HG03039 (cell line): Measurements from ENCODE around the gene GATM.

Source experiments
- ATAC-seq: cut with Tn5 transposase; IDR thresholded peaks from one replicate; pipeline ENCODE4 v1.9.1; 2021; ENCODE audit warnings: mild to moderate bottlenecking, moderate library complexity; ENCODE audit not compliant: unreplicated experiment

GATM gene, protein sequence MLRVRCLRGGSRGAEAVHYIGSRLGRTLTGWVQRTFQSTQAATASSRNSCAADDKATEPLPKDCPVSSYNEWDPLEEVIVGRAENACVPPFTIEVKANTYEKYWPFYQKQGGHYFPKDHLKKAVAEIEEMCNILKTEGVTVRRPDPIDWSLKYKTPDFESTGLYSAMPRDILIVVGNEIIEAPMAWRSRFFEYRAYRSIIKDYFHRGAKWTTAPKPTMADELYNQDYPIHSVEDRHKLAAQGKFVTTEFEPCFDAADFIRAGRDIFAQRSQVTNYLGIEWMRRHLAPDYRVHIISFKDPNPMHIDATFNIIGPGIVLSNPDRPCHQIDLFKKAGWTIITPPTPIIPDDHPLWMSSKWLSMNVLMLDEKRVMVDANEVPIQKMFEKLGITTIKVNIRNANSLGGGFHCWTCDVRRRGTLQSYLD

GRCh38 chr15:45378149-45378912 is at the start of gene GATM:
Gene GATM, minus strand, starts transcription at chr15:45378544. Its CDS starts 91 bp downstream, at chr15:45378453.
- peak; percentile 78 for ATAC-seq

DNA sequence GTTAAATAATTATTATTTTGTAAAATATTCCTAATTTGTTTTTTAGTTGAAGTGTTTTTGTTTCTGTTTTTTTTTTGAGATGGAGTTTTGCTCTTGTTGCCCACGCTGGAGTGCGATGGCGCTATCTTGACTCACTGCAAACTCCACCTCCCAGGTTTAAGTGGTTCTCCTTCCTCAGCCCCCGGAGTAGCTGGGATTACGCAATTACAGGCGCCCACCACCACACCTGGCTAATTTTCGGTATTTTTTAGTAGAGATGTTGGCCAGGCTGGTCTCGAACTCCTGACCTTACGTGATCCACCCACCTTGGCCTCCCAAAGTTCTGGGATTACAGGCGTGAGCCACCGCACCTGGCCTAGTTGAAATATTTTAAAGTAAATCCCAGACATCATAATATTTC is 48.7 kb upstream of the GATM start:
- ATAC-seq: no peak

GRCh38 chr15:45425135-45425534 is 46.8 kb upstream of the GATM start:
- no peak for ATAC-seq

- ATAC-seq: no peak
These were observed 46.1 kb upstream of the GATM start for GRCh38 chr15:45424429-45424828.

DNA sequence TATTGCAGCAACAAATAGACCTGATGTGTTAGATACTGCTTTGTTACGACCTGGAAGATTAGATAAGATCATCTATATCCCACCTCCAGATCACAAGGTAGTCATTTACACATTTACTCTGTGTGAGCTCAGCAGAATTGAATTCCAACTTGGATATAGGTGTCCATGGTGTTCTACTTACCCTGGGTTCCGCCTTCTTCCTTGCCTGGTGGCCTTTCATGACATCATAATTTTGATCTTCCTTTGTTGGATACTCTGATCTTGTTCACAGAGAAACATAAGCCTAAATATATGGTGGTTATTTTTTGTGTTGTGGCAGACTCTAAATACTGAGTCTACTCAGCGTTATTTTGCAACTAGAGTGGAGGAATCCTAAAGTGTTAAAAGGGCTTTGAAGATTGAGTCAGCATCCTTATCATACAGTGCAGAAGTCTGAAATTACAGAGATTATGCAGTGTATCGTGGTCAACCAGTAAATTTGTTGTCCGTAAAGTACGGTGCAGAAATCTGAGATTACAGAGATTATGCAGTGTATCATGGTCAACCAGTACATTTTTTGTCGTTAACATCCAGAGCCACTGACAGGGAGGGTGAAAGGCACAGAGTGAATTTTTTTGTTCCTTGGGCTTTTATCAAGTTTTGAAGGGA is 39.1 kb upstream of the GATM start:
- no peak for ATAC-seq

GRCh38 chr15:45414215-45414885 is 36.0 kb upstream of the GATM start:
- ATAC-seq: no peak

GRCh38 chr15:45409596-45409995 is 31.3 kb upstream of the GATM start:
- ATAC-seq: no peak

- no peak for ATAC-seq
These were observed 29.4 kb upstream of the GATM start for GRCh38 chr15:45407786-45408185.

DNA sequence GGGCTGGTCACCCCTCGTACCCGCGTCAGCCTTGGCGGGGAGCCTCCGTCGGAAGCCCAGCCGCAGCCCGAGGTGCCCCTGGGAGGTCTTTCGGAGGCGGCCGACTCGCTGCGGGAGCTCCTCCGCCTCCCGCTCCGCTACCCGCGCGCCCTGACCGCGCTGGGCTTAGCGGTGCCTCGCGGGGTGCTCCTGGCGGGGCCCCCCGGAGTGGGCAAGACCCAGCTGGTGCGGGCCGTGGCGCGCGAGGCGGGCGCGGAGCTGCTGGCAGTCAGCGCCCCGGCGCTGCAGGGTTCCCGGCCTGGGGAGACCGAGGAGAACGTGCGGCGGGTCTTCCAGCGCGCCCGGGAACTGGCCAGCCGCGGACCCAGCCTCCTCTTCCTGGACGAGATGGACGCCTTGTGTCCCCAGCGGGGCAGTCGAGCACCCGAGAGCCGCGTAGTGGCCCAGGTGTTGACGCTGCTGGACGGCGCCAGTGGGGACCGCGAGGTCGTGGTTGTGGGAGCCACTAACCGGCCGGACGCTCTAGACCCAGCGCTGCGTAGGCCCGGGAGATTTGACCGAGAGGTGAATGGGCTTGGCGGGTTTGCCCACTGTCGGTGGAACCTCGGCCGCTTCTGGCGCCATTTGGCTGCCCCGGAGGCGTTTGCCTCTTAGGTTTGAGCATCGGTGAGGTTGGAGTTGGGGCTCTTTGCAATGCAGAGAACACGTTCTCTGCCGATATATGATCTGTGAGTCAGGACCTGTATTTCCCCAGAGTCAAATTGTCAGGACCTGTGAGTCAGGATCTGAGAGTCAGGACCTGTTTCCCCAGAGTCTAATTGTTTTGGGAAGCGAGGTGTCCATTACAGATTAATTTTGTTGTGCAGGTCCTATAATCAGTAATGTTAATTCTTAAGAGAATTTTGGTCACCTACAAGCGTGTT is 24.9 kb upstream of the GATM start:
- peak; percentile 17 for ATAC-seq

DNA sequence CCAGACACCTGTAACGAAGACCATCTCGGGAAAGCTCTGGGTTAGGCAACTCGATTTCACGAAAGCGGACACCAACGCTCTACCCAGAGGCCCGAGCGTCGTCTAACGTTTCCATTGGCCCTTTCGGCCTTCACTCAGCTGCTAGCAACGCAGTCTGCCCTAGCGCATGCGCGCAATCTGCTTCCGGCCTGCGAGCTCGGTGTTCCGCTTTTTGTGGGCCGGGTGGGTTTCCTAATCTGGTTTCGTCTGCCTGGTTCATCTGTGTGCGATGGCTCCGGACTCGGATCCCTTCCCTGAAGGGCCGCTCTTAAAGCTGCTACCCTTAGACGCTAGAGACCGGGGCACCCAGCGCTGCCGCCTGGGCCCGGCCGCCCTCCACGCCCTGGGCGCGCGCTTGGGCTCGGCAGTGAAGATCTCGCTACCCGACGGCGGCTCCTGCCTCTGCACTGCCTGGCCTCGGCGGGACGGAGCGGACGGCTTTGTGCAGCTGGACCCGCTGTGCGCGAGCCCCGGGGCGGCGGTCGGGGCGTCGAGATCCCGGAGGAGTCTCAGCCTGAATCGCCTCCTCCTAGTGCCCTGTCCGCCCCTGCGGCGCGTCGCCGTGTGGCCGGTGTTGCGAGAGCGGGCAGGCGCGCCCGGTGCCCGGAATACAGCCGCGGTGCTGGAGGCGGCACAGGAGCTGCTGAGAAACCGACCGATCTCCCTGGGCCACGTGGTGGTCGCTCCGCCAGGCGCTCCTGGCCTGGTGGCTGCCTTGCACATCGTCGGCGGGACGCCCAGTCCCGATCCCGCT is 24.0 kb upstream of the GATM start:
- ATAC-seq: peak; percentile 85

DNA sequence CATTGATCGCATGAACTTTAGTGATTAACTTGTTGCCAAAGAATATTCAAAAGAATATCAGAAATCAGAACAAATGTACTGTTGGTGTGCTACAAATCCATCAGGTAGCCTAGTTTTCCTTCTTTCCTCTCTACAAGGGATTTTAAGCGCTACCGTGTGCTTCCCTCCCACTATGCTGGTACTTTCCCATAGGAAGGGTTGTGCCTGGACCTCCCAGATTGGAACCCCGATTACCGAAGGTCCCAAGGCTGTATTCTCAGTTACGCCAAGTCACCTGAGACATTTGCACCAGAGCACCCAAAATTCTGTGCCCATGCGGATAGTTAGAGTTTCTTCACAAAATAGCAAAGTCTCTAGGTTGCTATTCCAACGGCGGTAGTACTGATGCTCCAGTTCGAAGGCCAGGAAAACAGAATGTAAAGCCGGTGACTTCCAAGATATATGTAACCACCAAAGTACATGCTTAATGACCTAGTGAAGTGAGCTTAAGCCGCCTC is 23.4 kb upstream of the GATM start:
- ATAC-seq: no peak

DNA sequence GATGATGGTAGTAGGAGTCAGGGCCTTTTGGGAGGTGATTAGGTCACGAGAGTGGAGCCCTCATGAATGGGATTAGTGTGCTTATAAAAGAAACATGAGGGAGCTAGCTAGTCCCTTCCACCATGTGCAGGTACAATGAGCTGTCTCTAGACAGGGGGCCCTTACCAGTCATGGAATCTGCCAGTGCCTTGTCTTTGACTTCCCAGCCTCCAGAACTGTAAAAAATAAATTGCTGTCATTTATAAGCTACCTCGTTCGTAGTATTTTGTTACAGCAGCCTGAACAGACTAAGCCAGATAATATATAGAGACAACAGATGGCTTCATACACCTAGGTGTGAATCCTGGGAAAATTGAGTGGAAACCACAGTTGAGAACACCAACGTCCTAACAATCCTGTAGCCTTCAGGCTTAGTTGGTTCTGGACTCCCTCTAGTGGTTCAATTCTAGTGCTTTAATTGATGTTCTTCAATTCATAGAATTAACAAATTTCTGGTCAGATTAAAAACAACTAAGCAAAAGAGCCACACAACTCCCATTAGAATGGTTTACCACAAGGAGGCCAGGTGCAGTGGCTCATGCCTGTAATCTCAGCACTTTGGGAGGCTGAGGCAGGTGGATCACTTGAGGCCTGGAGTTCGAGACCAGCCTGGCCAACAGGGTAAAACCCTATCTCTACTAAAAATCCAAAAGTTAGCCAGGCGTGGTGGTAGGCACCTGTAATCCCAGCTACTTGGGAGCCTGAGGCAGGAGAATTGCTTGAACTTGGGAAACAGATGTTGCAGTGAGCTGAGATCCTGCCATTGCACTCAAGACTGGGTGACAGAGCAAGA is 21.3 kb upstream of the GATM start:
- ATAC-seq: no peak

DNA sequence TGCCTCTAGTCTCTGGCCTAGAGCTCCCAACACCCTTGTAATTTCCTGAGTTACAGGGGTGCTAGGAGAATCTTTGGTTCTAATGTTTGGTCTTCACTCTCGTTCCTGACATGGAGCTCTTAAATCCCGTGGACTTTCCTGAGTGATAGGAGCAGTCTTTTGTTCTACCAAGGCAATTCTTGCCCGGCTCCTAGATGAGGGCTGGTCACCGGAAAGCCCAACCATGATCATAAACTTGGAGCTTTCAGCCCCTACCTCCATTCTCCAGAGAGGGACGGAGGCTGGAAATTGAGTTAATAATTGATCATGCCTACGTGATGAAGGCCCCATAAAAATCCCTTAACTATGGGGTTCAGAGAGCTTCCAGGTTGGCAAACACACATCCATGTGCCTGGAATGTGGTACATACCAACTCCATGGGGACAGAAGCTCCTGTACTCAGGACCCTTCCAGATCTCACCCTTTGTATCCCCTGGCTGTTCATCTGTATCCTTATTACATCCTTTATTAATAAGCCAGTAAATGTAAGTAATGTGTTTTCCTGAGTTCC is 18.8 kb upstream of the GATM start:
- no peak for ATAC-seq

DNA sequence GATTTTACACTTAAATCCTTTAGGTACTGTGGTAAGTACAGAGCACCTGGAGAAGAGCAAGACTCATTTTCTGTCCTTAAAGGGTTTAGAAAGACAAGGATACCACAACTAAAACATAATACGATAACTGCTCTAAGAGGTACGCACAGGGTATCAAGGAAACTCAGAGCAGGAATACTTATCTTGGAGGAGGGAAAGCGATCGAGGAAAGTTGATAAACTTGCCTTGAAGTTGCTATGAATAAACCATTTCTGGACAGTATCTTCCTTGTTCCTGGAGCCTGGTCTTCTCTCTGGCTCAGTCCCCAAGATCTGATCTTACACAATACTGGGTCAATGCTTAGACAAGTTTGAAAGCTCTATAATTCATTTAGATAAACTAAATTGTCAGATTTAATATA is 17.6 kb upstream of the GATM start:
- ATAC-seq: no peak

DNA sequence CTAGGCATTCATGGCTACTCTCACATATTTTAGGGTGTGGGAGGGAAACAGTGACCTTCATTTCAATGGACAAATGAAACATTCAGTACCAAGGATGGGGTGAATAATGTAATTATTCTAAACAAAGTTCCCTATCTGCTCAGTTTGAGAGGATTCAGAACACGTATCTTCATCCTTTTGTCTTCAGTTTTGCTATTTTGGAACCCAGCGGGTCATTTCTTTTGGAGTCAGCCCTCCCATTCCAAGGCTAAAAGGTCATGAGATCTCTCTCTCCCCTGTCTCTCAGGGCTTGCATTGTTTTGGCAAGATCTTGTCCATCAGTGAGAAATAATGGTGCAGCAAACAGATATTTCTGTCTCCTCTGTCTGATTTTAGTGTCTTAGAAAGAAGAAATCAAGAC is 16.3 kb upstream of the GATM start:
- ATAC-seq: no peak

GRCh38 chr15:45393851-45394250 is 15.5 kb upstream of the GATM start:
- no peak for ATAC-seq

DNA sequence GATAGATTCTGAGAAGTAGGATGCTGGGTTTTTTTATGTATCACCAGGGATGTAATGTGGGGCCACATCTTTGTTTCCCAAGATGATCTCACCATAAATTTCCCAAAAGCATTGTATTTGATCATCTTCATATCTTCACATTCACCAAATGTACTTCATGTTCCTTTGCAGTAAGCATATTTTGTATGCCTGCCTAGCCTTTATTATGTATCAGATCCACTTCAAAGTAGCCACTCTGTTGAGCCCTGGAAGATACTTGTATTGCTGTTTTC is 14.2 kb upstream of the GATM start:
- no peak for ATAC-seq
